T-helper 2 cell (primary cell): Measurements from ENCODE around the gene KNOP1.
"Not testable (repeated sequence)": the region's sequence is repeated elsewhere in the genome, so short reads cannot be mapped to it uniquely, and the experiment has no call there.

Experiments used
- DNase-seq, 5 experiments: peaks; one replicate each; pipeline versions ENCODE4 v3.0.0 to v3.0.0-alpha.2; 2012 to 2022

The KNOP1 gene

GRCh38 chr16:19737306-19738038, 19.4 kb upstream of the KNOP1 start:
- no peak for DNase-seq

- no peak for DNase-seq
Observed at GRCh38 chr16:19735074-19735867, 17.2 kb upstream of the KNOP1 start.

- DNase-seq, result no peak
Observed at GRCh38 chr16:19733551-19733950, 15.5 kb upstream of the KNOP1 start.

GRCh38 chr16:19728636-19728965, 10.6 kb upstream of the KNOP1 start:
- no peak for DNase-seq

- no peak for DNase-seq
Observed at GRCh38 chr16:19722981-19723380, 5.0 kb upstream of the KNOP1 start.

- DNase-seq, result no peak
Observed at GRCh38 chr16:19722269-19722952, 4.4 kb upstream of the KNOP1 start.

- no peak for DNase-seq
Observed at GRCh38 chr16:19718624-19718965, 568 bp upstream of the KNOP1 start.

GRCh38 chr16:19717314-19717713, 713 bp downstream of the KNOP1 start:
- DNase-seq, result no peak

GRCh38 chr16:19716728-19717127, 1.3 kb downstream of the KNOP1 start:
- DNase-seq, result not testable (repeated sequence)

GRCh38 chr16:19716183-19716582, 1.8 kb downstream of the KNOP1 start:
- no peak for DNase-seq

- DNase-seq, result no peak
Observed at GRCh38 chr16:19715566-19715965, 2.5 kb downstream of the KNOP1 start.

GRCh38 chr16:19713697-19714096, 4.3 kb downstream of the KNOP1 start:
- no peak for DNase-seq

GRCh38 chr16:19712418-19713058, 5.5 kb downstream of the KNOP1 start:
- no peak for DNase-seq

GRCh38 chr16:19711643-19712042, 6.4 kb downstream of the KNOP1 start:
- DNase-seq, result no peak

GRCh38 chr16:19710991-19711545, 7.0 kb downstream of the KNOP1 start:
- DNase-seq, result no peak

GRCh38 chr16:19710191-19710908, 7.7 kb downstream of the KNOP1 start:
- DNase-seq, result no peak

GRCh38 chr16:19709381-19710136, 8.5 kb downstream of the KNOP1 start:
- no peak for DNase-seq

- DNase-seq, result no peak
Observed at GRCh38 chr16:19708296-19709205, 9.5 kb downstream of the KNOP1 start.

- no peak for DNase-seq
Observed at GRCh38 chr16:19707569-19708295, 10.3 kb downstream of the KNOP1 start.

- DNase-seq, result no peak
Observed at GRCh38 chr16:19706846-19707245, 11.2 kb downstream of the KNOP1 start.
